ENCODE measurements around the gene C1orf226.

- TF ChIP-seq SNAI2 (CRISPR knock-in tag; IDR thresholded peaks at IDR 0.05) = no peak
- TF ChIP-seq TSHZ2 (CRISPR knock-in tag; IDR thresholded peaks at IDR 0.05) = no peak
- TF ChIP-seq GLIS3 (CRISPR knock-in tag; IDR thresholded peaks at IDR 0.05) = no peak
Measured at GRCh38 chr1:162333991-162334390, 47.5 kb upstream of the C1orf226 start.

All from SK-N-SH treated with all-trans-retinoic acid at 6 μM for 48 hours (cell line).